Caco-2 (cell line): ENCODE measurements around the gene ARHGEF35. TPM values are rescaled to one million over a fixed set of nuclear protein-coding genes. Genes with fewer than 3 reads are reported as not detected.
"Not testable (repeated sequence)": the region's sequence is repeated elsewhere in the genome, so short reads cannot be mapped to it uniquely, and the experiment has no call there.

Experiments used
- BruUV-seq: library from RNA; stranded (reverse); fragments of 400-500 nt; replicated peaks from 2 replicates; lab custom pipeline; 2021; lab: Mats Ljungman, UMichigan
- CTCF ChIA-PET: fragments of 300-600 bp; sonication (Branson Sonifier 250); formaldehyde crosslinking; loops from one replicate; lab custom pipeline; 2022; ENCODE audit warnings: antibody characterized with exemption; lab: Charles Lee
- POLR2A ChIA-PET: fragments of 300-600 bp; sonication (Branson Sonifier 250); formaldehyde crosslinking; loops from one replicate; lab custom pipeline; 2022; ENCODE audit warnings: antibody characterized with exemption; lab: Charles Lee
- DNase-seq, 2 experiments: peaks; one replicate each; pipeline versions ENCODE4 v3.0.0 to v3.0.0-alpha.2; 2020 to 2022
- H3K27me3 ChIP-seq: replicated peaks from 2 replicates; pipeline ENCODE4 v1.6.0; 2011; ENCODE audit warnings: low read length; ENCODE audit not compliant: control insufficient read depth, insufficient read depth
- H3K36me3 ChIP-seq: 2 replicates; pipeline ENCODE4 v1.5.1; 2011; ENCODE audit warnings: low read length; ENCODE audit not compliant: control insufficient read depth, insufficient read depth
- H3K4me1 ChIP-seq: fragments of 250-450 bp; sonication (Bioruptor Pico); 2 replicates; pipeline ENCODE4 v1.5.1; 2020; ENCODE audit warnings: mild to moderate bottlenecking
- H3K4me3 ChIP-seq: 2 replicates; pipeline ENCODE4 v1.5.1; 2011; ENCODE audit warnings: low read depth, mild to moderate bottlenecking, control low read depth, low read length
- H3K9me3 ChIP-seq: fragments of 250-450 bp; sonication (Bioruptor Pico); 2 replicates; pipeline ENCODE4 v1.5.1; 2020; ENCODE audit warnings: mild to moderate bottlenecking, moderate library complexity
- H3K27ac Mint-ChIP-seq: one replicate; pipeline ENCODE4 v1.8.0; 2022; ENCODE audit warnings: mixed read lengths; ENCODE audit not compliant: unreplicated experiment
- H3K27me3 Mint-ChIP-seq: one replicate; pipeline ENCODE4 v1.8.0; 2022; ENCODE audit warnings: mixed read lengths; ENCODE audit not compliant: insufficient read depth, unreplicated experiment
- H3K36me3 Mint-ChIP-seq: one replicate; pipeline ENCODE4 v1.8.0; 2022; ENCODE audit warnings: mild to moderate bottlenecking, mixed read lengths; ENCODE audit not compliant: insufficient read depth, unreplicated experiment
- H3K4me1 Mint-ChIP-seq: one replicate; pipeline ENCODE4 v1.8.0; 2022; ENCODE audit warnings: low read depth, mixed read lengths; ENCODE audit not compliant: unreplicated experiment
- H3K4me3 Mint-ChIP-seq: one replicate; pipeline ENCODE4 v1.8.0; 2022; ENCODE audit warnings: mild to moderate bottlenecking, moderate library complexity, mixed read lengths; ENCODE audit not compliant: unreplicated experiment
- H3K9me3 Mint-ChIP-seq: one replicate; pipeline ENCODE4 v1.8.0; 2022; ENCODE audit warnings: mixed read lengths; ENCODE audit not compliant: unreplicated experiment
- CTCF ChIP-seq, 2 experiments: fragments of 200-600 bp in 1 of 2; IDR thresholded peaks; 1 replicate in 1 of 2; 2 replicates in 1 of 2; pipeline versions ENCODE4 v1.5.1 to v1.8.0; 2011 to 2022; ENCODE audit warnings: antibody characterized with exemption in 1 of 2, control low read depth in 1 of 2, inconsistent platforms in 1 of 2, low read depth in 1 of 2, low read length in 1 of 2, mild to moderate bottlenecking in 1 of 2, moderate library complexity in 1 of 2; ENCODE audit not compliant: insufficient read depth in 1 of 2, severe bottlenecking in 1 of 2, unreplicated experiment in 1 of 2
- intact Hi-C: fragments of 100-400 bp; cut with micrococcal nuclease; formaldehyde crosslinking; loops from one replicate; pipeline ENCODE4 v1.10.0; 2022; ENCODE audit not compliant: unreplicated experiment
- total RNA-seq: library from RNA; stranded (reverse); gene quantifications from 2 replicates; pipeline ENCODE4 v1.2.3, GENCODE V29; 2022

Gene ARHGEF35
- total RNA-seq, 1 experiment from 2014 or later, result 20.5 TPM

- H3K4me1 ChIP-seq, H3K27ac Mint-ChIP-seq, intact Hi-C loops, H3K27me3 ChIP-seq, H3K9me3 Mint-ChIP-seq, H3K4me3 ChIP-seq, CTCF ChIA-PET, H3K36me3 ChIP-seq, H3K4me1 Mint-ChIP-seq, POLR2A ChIA-PET, BruUV-seq, H3K9me3 ChIP-seq, DNase-seq, H3K27me3 Mint-ChIP-seq, H3K36me3 Mint-ChIP-seq, H3K4me3 Mint-ChIP-seq: not testable (repeated sequence)
Measured at GRCh38 chr7:144187848-144188247, 7.8 kb downstream of the ARHGEF35 start.

GRCh38 chr7:144183166-144183565 lies 12.5 kb downstream of the ARHGEF35 start, which contains the start of gene CTAGE4:
Gene CTAGE4 (plus strand): TSS chr7:144183466. CDS start chr7:144183504, 38 bp downstream.
- BruUV-seq, H3K4me3 ChIP-seq, H3K4me3 Mint-ChIP-seq, H3K9me3 Mint-ChIP-seq, CTCF ChIA-PET, H3K27me3 ChIP-seq, H3K4me1 Mint-ChIP-seq, H3K27ac Mint-ChIP-seq, H3K36me3 Mint-ChIP-seq, H3K9me3 ChIP-seq, H3K4me1 ChIP-seq, intact Hi-C loops, POLR2A ChIA-PET, H3K36me3 ChIP-seq, DNase-seq, H3K27me3 Mint-ChIP-seq: not testable (repeated sequence)

- H3K4me3 Mint-ChIP-seq, H3K9me3 ChIP-seq, H3K4me3 ChIP-seq, BruUV-seq, POLR2A ChIA-PET, H3K27me3 Mint-ChIP-seq, H3K9me3 Mint-ChIP-seq, H3K4me1 ChIP-seq, H3K27me3 ChIP-seq, CTCF ChIA-PET, H3K27ac Mint-ChIP-seq, DNase-seq, H3K36me3 Mint-ChIP-seq, H3K4me1 Mint-ChIP-seq, intact Hi-C loops, H3K36me3 ChIP-seq: not testable (repeated sequence)
Measured at GRCh38 chr7:144179165-144179479, 16.5 kb downstream of the ARHGEF35 start.

GRCh38 chr7:144178380-144179164 lies 17.1 kb downstream of the ARHGEF35 start:
- H3K36me3 ChIP-seq, result not testable (repeated sequence)

More at GRCh38 chr7:144178380-144179164, 17.1 kb downstream of the ARHGEF35 start:
- H3K4me3 ChIP-seq, H3K9me3 ChIP-seq, H3K4me3 Mint-ChIP-seq, POLR2A ChIA-PET, H3K27me3 ChIP-seq, H3K36me3 Mint-ChIP-seq, H3K27me3 Mint-ChIP-seq, BruUV-seq, CTCF ChIA-PET, H3K4me1 Mint-ChIP-seq, H3K27ac Mint-ChIP-seq, H3K9me3 Mint-ChIP-seq, intact Hi-C loops, H3K4me1 ChIP-seq: not testable (repeated sequence)
- peak; percentile 43 to 45 for DNase-seq
- peak; percentile 33 to 51 for TF ChIP-seq CTCF (IDR thresholded peaks at IDR 0.05; ENCODE audit: insufficient read depth in 1 of 2, low read depth in 1 of 2, low read length in 1 of 2, severe bottlenecking in 1 of 2, unreplicated experiment in 1 of 2)
